Liver (tissue), 3 donors: ENCODE data around the gene GAS6.

Experiments used
- ATF3 ChIP-seq: IDR thresholded peaks from 2 replicates; pipeline ENCODE4 v1.6.1; 2016; ENCODE audit warnings: antibody characterized with exemption
- CTCF ChIP-seq: fragments of 150-350 bp; IDR thresholded peaks from 2 replicates; pipeline ENCODE4 v1.5.1; 2017; ENCODE audit warnings: improper control_type of control experiment, low read depth, low read length; ENCODE audit not compliant: missing input control
- EGR1 ChIP-seq, 2 donors: IDR thresholded peaks; 2 replicates each; pipeline ENCODE4 v1.6.1; 2016 to 2018; ENCODE audit warnings: antibody characterized with exemption in 2 of 2, low read depth in 2 of 2
- FOXA1 ChIP-seq: IDR thresholded peaks from 2 replicates; pipeline ENCODE4 v1.6.1; 2016; ENCODE audit warnings: antibody characterized with exemption
- GABPA ChIP-seq, 2 donors: IDR thresholded peaks in 1 of 2; conservative IDR thresholded peaks in 1 of 2; 2 replicates each; pipeline ENCODE4 v1.6.1; 2016; ENCODE audit warnings: antibody characterized with exemption in 2 of 2, mild to moderate bottlenecking in 1 of 2, moderate library complexity in 1 of 2
- JUND ChIP-seq, 2 donors: IDR thresholded peaks; 2 replicates each; pipeline ENCODE4 v1.6.1; 2016; ENCODE audit warnings: antibody characterized with exemption in 2 of 2
- MAX ChIP-seq: IDR thresholded peaks from 2 replicates; pipeline ENCODE4 v1.6.1; 2016; ENCODE audit warnings: antibody characterized with exemption
- RAD21 ChIP-seq, 2 donors: IDR thresholded peaks; 2 replicates each; pipeline ENCODE4 v1.6.1; 2016; ENCODE audit warnings: antibody characterized with exemption in 2 of 2, mild to moderate bottlenecking in 2 of 2
- RXRA ChIP-seq, 2 donors: IDR thresholded peaks; 2 replicates each; pipeline ENCODE4 v1.6.1; 2017 to 2018; ENCODE audit warnings: antibody characterized with exemption in 2 of 2, mild to moderate bottlenecking in 1 of 2
- TAF1 ChIP-seq: conservative IDR thresholded peaks from 2 replicates; pipeline ENCODE4 v1.6.1; 2016; ENCODE audit warnings: antibody characterized with exemption, mild to moderate bottlenecking
- YY1 ChIP-seq: IDR thresholded peaks from 2 replicates; pipeline ENCODE4 v1.6.1; 2016; ENCODE audit warnings: antibody characterized with exemption, mild to moderate bottlenecking
- TF ChIP-seq, protein P1 (sequence below): IDR thresholded peaks from 2 replicates; pipeline ENCODE4 v1.6.1; 2016; ENCODE audit warnings: antibody characterized with exemption, mild to moderate bottlenecking
- TF ChIP-seq, protein P2 (sequence below): IDR thresholded peaks from 2 replicates; pipeline ENCODE4 v1.6.1; 2016; ENCODE audit warnings: antibody characterized with exemption
- donor health status: healthy.
- donor health status: healthy.

DNA sequence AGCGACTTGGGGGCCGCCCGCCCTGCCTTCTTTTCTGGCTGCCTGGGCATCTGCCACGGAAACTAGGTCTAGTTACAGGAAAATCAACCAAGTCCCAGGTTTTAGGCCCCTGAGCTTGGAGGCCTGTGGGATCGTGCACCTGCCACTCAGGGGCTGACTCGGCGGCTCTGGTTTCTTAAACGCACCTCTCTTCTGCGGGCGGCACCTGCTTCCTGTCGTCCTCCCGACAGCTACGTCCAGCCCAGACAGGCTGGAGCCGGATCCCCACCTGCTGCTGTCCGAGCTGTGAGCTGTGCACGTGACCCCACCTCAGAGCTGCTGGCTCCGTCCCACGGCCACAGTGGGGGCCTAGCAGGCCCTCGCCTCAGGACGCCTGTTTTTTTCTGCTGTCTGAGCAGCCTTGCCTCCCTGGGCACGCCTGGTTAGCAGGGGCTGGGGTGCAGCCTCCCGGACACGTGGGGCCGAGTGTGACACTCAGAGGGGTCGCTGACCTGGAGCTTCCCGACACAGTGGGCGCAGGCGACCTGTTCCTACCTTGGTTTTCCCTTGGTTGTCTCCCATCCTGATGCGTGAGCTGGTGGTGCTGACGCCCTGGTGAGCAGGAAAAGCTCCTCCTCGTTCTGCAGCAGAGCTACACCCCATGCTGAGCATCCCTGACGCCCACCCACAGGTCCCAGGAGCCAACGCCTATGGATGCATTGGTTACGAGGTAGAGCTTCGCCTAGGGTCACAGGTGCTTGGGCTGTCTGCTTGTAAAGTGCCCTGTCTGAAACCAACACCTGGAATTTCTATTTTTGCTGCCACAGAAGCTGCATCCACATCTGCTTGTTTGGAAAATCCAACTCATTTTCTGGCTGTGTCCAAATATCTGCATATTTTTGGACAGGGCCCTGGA lies 87.4 kb downstream of the GAS6 start:
- TF ChIP-seq FOXA1 (no peak), CTCF (no peak), JUND (IDR thresholded peaks at IDR 0.05) (no peak), MAX (no peak), EGR1 (IDR thresholded peaks at IDR 0.05; ENCODE audit: low read depth in 2 of 2) (no peak), RAD21 (IDR thresholded peaks at IDR 0.05) (no peak), TAF1 (no peak), RXRA (IDR thresholded peaks at IDR 0.05) (no peak), YY1 (no peak), ATF3 (no peak), GABPA (IDR thresholded peaks at IDR 0.05 in 1 of 2, conservative IDR thresholded peaks at IDR 0.05 in 1 of 2) (no peak)
- TF ChIP-seq, protein P1, sequence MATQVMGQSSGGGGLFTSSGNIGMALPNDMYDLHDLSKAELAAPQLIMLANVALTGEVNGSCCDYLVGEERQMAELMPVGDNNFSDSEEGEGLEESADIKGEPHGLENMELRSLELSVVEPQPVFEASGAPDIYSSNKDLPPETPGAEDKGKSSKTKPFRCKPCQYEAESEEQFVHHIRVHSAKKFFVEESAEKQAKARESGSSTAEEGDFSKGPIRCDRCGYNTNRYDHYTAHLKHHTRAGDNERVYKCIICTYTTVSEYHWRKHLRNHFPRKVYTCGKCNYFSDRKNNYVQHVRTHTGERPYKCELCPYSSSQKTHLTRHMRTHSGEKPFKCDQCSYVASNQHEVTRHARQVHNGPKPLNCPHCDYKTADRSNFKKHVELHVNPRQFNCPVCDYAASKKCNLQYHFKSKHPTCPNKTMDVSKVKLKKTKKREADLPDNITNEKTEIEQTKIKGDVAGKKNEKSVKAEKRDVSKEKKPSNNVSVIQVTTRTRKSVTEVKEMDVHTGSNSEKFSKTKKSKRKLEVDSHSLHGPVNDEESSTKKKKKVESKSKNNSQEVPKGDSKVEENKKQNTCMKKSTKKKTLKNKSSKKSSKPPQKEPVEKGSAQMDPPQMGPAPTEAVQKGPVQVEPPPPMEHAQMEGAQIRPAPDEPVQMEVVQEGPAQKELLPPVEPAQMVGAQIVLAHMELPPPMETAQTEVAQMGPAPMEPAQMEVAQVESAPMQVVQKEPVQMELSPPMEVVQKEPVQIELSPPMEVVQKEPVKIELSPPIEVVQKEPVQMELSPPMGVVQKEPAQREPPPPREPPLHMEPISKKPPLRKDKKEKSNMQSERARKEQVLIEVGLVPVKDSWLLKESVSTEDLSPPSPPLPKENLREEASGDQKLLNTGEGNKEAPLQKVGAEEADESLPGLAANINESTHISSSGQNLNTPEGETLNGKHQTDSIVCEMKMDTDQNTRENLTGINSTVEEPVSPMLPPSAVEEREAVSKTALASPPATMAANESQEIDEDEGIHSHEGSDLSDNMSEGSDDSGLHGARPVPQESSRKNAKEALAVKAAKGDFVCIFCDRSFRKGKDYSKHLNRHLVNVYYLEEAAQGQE, result no peak
- TF ChIP-seq, protein P2, sequence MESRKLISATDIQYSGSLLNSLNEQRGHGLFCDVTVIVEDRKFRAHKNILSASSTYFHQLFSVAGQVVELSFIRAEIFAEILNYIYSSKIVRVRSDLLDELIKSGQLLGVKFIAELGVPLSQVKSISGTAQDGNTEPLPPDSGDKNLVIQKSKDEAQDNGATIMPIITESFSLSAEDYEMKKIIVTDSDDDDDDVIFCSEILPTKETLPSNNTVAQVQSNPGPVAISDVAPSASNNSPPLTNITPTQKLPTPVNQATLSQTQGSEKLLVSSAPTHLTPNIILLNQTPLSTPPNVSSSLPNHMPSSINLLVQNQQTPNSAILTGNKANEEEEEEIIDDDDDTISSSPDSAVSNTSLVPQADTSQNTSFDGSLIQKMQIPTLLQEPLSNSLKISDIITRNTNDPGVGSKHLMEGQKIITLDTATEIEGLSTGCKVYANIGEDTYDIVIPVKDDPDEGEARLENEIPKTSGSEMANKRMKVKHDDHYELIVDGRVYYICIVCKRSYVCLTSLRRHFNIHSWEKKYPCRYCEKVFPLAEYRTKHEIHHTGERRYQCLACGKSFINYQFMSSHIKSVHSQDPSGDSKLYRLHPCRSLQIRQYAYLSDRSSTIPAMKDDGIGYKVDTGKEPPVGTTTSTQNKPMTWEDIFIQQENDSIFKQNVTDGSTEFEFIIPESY, result no peak
